OCI-LY3 (cell line): Measurements from ENCODE around the gene TBKBP1.

ENCODE experiments used
- EZH2phosphoT487 ChIP-seq: fragments of 200-600 bp; shearing (Covaris generic); IDR thresholded peaks from 2 replicates; pipeline ENCODE4 v1.6.1; 2018; ENCODE audit warnings: antibody characterized with exemption, mixed run types, low read depth
- TF ChIP-seq, protein P1 (sequence below): fragments of 200-600, 300-600 bp; sonication (generic); IDR thresholded peaks from 2 replicates; pipeline ENCODE4 v1.5.1; 2014; ENCODE audit warnings: antibody characterized with exemption, low read length, low read depth

DNA sequence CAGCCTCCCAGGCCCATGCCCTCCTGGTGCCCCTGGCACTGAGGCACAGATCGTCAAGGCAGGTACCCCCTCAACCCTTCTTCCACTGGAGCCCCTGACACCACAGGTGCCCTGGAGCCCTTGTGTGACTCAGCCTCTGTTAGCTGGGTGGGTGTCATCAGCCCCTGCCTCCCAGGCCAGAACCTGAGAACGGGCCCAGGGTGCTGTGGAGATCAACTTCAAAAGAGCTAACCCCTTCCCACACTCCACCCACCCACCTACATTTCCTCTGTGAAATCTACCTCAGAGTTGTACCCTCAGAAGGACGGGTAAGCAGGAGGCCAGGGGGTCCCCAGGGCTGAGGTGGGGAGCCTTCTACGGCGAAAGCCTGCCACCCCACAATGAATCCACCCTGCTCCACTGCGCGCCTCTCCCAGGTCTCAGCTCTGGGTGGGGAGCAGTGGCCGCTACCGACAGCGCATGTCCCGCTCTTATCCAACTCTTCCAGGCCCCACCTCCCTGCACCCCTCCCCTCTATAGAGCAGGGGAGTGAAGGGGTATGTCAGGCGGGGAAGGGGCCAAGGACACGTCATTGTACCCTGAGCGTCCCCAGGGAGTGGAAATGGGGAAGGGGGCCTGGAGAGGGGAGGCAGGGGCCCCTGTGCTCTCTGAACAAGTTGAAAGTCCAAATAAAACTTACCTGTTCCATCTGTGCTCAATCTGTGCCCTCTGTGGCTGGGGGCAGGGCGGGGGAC is 17.6 kb downstream of the TBKBP1 start:
- TF ChIP-seq, protein P1, sequence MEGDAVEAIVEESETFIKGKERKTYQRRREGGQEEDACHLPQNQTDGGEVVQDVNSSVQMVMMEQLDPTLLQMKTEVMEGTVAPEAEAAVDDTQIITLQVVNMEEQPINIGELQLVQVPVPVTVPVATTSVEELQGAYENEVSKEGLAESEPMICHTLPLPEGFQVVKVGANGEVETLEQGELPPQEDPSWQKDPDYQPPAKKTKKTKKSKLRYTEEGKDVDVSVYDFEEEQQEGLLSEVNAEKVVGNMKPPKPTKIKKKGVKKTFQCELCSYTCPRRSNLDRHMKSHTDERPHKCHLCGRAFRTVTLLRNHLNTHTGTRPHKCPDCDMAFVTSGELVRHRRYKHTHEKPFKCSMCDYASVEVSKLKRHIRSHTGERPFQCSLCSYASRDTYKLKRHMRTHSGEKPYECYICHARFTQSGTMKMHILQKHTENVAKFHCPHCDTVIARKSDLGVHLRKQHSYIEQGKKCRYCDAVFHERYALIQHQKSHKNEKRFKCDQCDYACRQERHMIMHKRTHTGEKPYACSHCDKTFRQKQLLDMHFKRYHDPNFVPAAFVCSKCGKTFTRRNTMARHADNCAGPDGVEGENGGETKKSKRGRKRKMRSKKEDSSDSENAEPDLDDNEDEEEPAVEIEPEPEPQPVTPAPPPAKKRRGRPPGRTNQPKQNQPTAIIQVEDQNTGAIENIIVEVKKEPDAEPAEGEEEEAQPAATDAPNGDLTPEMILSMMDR = no peak
- TF ChIP-seq EZH2phosphoT487 = no peak
